ENCODE measurements around the gene DEFB131B. TPM values are rescaled to one million over a fixed set of nuclear protein-coding genes. Genes with fewer than 3 reads are reported as not detected.

DEFB131B gene
- total RNA-seq, 4 donors from 2014 or later: not detected

GRCh38 chr11:71930556-71931244 lies 52.4 kb downstream of the DEFB131B start:
- no peak overlapping the region for H3K27ac ChIP-seq
- no peaks in the 10 kb centered on the region for H3K36me3 ChIP-seq
- no peak for DNase-seq (ENCODE audit: low spot score in 2 of 2)
- TF ChIP-seq POLR2AphosphoS5 (IDR thresholded peaks at IDR 0.05) (no peak), CTCF (IDR thresholded peaks at IDR 0.05) (no peak), EP300 (IDR thresholded peaks at IDR 0.05) (no peak), POLR2A (IDR thresholded peaks at IDR 0.05) (no peak)
- no peak overlapping the region for H3K4me3 ChIP-seq
- H3K9me3 ChIP-seq: no peaks in the 10 kb centered on the region
- 77% methylated on average over 11 of the region's 11 CpGs for WGBS
- no peaks in the 10 kb centered on the region for H3K27me3 ChIP-seq
- H3K4me1 ChIP-seq: peaks cover 41% of the 10 kb centered on the region

GRCh38 chr11:71931245-71931602 lies 53.0 kb downstream of the DEFB131B start:
- no peaks in the 10 kb centered on the region for H3K9me3 ChIP-seq
- 72% methylated on average over 2 of the region's 2 CpGs for WGBS
- TF ChIP-seq POLR2AphosphoS5 (IDR thresholded peaks at IDR 0.05) (no peak), CTCF (IDR thresholded peaks at IDR 0.05) (no peak), POLR2A (IDR thresholded peaks at IDR 0.05) (no peak), EP300 (IDR thresholded peaks at IDR 0.05) (no peak)
- peaks cover 41% of the 10 kb centered on the region for H3K4me1 ChIP-seq
- no peak overlapping the region for H3K4me3 ChIP-seq
- DNase-seq (ENCODE audit: low spot score in 2 of 2): no peak
- no peaks in the 10 kb centered on the region for H3K27me3 ChIP-seq
- H3K36me3 ChIP-seq: no peaks in the 10 kb centered on the region
- H3K27ac ChIP-seq: no peak overlapping the region

GRCh38 chr11:71933141-71933933 lies 55.1 kb downstream of the DEFB131B start:
- no peak overlapping the region for H3K27ac ChIP-seq
- no peaks in the 10 kb centered on the region for H3K27me3 ChIP-seq
- 82% methylated on average over 4 of the region's 4 CpGs for WGBS
- H3K4me1 ChIP-seq: peaks cover 31% of the 10 kb centered on the region
- TF ChIP-seq POLR2AphosphoS5 (IDR thresholded peaks at IDR 0.05): no peak
- TF ChIP-seq CTCF (IDR thresholded peaks at IDR 0.05): no peak
- no peak for TF ChIP-seq POLR2A (IDR thresholded peaks at IDR 0.05)
- no peak for TF ChIP-seq EP300 (IDR thresholded peaks at IDR 0.05)
- no peak overlapping the region for H3K4me3 ChIP-seq
- H3K9me3 ChIP-seq: no peaks in the 10 kb centered on the region
- H3K36me3 ChIP-seq: no peaks in the 10 kb centered on the region
- no peak for DNase-seq (ENCODE audit: low spot score in 2 of 2)

Other genes with a start within 250 kb of the DEFB131B start
- not detected for gene DEFB108B, start 45.3 kb upstream of the DEFB131B start, total RNA-seq
- gene XNDC1N, start 50.1 kb downstream of the DEFB131B start, total RNA-seq: 10 to 100 TPM in 1 of 4 donors, 1 to 10 TPM in 3; 3.6 to 25.3 (median 5.2) TPM
- gene RNF121, start 50.6 kb downstream of the DEFB131B start, total RNA-seq: 10 to 100 TPM; 19.6 to 36.0 (median 26.3) TPM
- 10 to 100 TPM in 1 of 4 donors, 1 to 10 TPM in 3; 2.9 to 18.6 (median 7.2) TPM for gene IL18BP, start 120.5 kb downstream of the DEFB131B start, total RNA-seq
- 100 to 1,000 TPM; 296 to 845 (median 452) TPM for gene NUMA1, start 202.1 kb downstream of the DEFB131B start, total RNA-seq
- gene LRRC51, start 202.4 kb downstream of the DEFB131B start, total RNA-seq: 1 to 10 TPM; 3.7 to 9.9 (median 6.6) TPM
- gene LAMTOR1, start 224.8 kb downstream of the DEFB131B start, total RNA-seq: 100 to 1,000 TPM in 2 of 4 donors, 10 to 100 TPM in 2; 64.5 to 111 (median 101) TPM
- not detected for gene TOMT, start 227.5 kb downstream of the DEFB131B start, total RNA-seq
- gene ANAPC15, start 234.2 kb downstream of the DEFB131B start, total RNA-seq: 10 to 100 TPM; 20.6 to 32.1 (median 25.6) TPM